IPS-NIHi7 (cell line): ENCODE measurements around the gene ARAP1.

ENCODE experiments used
- DNase-seq: peaks from one replicate; pipeline ENCODE4 v3.0.0; 2012; ENCODE audit warnings: mixed read lengths; ENCODE audit errors: extremely low spot score

The ARAP1 gene

DNA sequence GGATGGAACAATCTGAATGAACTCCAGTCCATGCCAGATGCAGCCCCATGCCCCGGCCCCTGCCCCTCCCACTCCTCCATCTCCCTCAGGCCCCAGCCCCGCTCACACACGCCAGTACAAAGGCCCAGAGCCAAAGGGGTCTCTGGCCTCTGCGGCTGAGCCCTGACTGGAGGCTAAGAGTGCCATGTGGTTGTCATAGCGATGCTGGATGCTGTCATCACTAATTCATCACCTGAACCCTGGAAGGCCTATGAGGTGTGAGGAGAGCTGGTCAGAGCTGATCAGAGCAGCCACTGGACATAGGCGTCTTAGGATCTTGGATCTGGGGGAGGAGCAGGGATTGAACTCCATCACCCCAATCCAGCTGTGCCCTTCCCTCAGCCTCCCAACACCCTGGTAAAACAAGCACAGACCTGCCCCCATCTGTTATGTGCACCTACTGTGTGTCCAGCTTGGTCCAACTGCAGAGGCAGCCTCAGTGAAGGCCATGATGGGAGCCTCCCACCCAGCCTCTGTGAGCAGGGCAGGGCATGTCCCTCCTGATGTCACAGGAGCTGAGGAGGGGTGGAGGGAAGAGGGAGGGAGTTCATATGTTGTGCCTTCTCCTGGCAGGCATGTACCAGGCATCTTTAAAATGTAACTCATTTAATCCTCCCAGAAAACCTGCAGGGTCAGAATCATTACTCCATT, 94.7 kb downstream of the ARAP1 start:
- no peak for DNase-seq

- no peak for DNase-seq
These were observed 96.2 kb downstream of the ARAP1 start for GRCh38 chr11:72655896-72656464.

DNA sequence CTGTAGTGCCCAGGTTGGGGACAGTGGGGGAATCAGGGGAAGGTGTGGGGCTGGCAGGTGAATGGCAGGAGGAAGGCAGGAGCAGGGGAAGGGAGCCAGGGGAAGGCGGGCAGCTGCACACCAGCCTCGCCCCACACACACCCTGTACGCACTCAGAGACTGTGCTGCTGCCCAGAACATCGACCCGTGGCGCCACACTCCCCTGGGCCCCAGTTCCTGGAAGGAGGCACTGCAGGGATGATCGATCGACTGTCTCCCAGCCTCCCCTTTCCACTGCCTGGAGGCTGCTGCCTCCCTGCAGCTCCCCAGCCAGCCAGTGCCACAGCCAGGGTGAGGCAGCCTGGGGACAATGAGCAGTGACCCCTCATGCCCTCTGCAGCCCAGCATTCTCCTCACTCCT, 97.2 kb downstream of the ARAP1 start:
- DNase-seq, result no peak

DNA sequence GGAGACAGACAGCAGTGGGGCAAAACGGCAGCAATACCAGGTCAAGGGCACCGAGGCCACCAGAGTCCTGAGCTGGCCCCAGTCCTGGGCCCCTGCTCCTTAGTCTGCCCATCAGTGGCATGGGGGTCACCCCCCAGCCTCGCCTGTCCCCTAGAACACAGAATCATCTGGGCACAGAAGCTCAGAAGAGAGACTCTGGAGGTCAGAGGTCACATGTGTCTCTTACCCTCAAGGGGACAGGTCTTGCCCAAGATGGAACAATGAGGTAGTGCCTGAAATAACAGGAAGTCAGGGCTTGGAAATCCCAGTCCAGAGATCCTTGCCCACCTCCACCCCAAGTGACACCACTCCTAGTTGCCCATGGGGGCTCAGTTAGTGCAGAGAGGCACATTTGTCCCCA, 98.6 kb downstream of the ARAP1 start:
- no peak for DNase-seq

DNA sequence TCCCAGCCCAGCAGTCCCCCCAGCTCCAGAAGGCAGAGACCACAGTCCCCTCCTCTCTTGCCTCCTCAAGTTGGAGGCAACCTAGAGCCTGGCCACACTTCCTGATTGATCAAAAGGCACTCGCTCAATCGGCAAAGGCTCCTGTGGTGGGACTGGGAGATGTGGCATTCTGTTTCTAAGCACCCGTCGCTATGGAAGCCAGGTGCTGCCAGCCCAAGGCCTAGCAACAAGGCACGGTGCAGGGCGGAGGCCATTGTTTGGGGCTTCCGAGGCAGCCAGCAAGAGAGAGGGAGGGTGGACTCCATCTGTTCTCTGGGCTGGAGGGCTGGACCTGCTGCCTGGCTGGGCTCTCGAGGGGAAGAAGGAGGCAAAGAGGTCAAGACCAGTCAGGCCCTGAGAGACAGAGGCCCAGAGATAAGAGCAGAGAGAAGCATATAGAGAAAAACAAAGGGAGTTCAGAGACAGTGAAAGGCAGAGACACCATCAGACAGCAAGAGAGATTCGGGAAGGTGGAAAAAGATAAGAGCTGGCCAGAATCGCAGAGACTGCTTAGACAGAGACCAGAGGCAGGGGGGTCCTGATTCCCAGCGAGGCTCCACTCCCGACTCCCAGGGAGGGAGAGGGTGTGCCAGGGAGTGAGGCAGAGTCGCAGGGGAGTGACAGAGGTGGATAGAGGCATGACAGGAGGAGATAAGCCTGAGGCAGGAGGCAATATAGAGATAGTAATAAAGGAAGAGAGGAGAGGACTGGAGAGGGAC, 99.2 kb downstream of the ARAP1 start:
- peak; percentile 79 for DNase-seq

- no peak for DNase-seq
These were observed 100.1 kb downstream of the ARAP1 start for GRCh38 chr11:72652133-72652532.

- DNase-seq, result no peak
These were observed 102.8 kb downstream of the ARAP1 start for GRCh38 chr11:72649215-72649976.

GRCh38 chr11:72648384-72649136, 103.6 kb downstream of the ARAP1 start:
- DNase-seq, result no peak

- no peak for DNase-seq
These were observed 104.3 kb downstream of the ARAP1 start for GRCh38 chr11:72647882-72648281.

GRCh38 chr11:72646472-72646871, 105.7 kb downstream of the ARAP1 start:
- no peak for DNase-seq

DNA sequence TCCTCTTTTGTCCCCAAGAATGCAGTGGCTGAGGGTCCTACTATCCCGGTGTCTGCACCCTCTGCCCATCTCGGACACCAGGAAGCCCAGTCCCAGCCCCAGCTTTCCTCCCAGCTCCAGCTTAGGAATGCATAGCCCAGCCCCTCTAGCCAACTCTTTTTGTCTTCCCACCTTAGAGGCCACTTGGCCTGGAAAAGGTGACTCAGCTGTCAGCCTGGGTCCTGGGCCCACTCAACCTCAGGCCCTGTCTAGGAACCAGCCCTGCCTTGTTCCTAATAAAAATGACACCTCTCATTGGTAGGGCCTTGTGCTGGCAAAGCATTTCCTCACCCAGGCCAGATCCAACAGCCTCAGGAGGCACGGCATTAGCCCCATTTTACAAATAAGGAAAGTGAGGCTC, 106.2 kb downstream of the ARAP1 start:
- no peak for DNase-seq

DNA sequence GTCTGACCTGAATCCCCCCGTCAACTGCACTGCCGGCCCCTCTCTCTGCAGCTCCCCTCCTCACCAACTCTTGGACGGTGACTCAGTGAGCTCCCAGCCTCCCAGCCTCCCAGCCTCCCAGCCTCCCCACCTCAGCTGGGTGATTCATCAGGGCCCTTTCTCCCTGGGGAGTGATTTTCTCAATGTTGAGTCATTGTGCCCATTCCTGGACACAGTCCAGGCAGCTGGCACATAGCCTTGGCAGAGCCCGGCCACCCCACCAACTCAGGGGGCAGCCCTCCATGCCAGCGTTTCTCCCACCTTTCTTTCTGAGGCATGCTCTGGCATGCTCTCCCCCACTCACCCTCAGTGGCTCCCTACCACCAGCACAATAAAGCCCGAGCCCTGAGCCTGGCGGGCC, 108.7 kb downstream of the ARAP1 start:
- DNase-seq, result no peak

DNA sequence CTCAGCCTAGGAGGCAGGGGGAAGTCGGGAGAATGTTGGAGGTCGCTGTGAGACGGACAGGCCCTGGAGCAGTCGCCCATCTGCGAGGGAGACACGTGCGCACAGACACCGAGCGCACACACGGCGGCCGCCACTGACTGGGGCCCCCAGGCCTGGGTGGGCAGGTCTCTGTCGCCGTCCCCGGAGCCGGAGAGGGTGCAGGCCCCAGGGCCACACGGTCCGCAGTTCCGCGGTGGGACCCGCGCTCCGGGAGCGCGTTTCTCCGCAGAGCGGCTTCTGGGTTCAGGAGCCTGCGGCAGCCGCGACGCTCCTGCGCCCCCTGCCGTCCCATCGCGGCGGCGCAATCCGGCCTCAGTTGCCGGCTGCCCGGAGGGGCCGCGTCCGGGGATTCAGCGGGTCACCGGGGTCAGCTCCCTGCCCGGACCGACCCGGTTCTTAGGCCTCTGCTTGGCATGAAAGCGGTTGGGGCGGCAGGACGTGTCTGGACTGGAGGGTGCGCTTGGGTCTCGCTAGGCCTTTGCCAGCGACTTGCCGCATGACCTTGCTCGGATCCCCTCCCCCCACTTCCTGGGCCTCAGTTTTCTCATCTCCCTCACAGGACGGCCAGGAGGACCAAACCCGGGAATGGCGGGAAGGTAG, 109.2 kb downstream of the ARAP1 start:
- peak; percentile 89 for DNase-seq

- DNase-seq, result peak; percentile 83
These were observed 109.9 kb downstream of the ARAP1 start for GRCh38 chr11:72642043-72642883.

DNA sequence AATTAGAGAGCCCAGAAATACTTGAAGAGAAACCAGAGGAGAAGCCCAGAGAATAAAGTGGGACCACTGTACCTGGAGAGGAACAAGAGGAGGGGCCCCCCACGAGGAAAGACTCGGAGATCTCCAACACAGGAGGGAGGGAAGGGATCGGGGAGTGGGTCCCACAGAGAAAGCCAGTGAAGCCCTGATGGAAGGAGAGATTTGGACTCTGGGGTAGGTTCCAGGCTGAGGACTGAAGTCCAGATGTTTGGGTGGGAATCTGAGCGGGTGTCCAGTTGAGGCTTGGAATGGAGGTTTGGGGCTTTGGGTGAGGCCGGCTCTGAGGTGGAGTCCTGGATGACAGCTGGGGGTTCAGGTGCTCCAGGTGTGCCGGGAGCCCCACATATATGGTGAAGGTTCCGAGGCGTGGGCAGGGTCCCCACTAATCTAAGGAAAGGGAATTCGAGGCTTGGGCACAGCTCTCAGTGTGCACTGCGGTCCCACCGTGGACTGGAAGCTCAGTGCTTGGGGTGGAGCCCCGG, 110.6 kb downstream of the ARAP1 start:
- DNase-seq, result no peak

- no peak for DNase-seq
These were observed 112.5 kb downstream of the ARAP1 start for GRCh38 chr11:72639502-72640375.

GRCh38 chr11:72637926-72638325, 114.3 kb downstream of the ARAP1 start:
- no peak for DNase-seq

DNA sequence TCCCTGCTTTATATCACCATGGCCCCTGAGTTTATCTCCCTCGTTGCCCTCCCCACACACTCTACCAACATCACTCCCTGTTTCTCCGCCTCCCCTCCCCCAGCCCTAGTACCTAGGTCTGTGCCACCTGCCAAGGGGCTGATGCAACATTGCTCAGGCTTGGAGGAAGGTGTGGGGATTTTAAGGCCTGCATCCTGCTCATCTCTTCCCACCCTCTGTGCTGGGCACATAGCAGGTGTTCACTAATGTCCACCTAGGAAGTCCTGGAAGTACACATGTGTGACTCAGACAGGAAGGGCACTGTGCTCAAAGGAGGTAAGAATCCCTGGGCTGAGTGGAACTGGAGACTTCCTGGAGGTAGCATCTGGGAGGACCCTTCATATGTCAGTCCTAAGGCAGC, 115.0 kb downstream of the ARAP1 start:
- no peak for DNase-seq

DNA sequence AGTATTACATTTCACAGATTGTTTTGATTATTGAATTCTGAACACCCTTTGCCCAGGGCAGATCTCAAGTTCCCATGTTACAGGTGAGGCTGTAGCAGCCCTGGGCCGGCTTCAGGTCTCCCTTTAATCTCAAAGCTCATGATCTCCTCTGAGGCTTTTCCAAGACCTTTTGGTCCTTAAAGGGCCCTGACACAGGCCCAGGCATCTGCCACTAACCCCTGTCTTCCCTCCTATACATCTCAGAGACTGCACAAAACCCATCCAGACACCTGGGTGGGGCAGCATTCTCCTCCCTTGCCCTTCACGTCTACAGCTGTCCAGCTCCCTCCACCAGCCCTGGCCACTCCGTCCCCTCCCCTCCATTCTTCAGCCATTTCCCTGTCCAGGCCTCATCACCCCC, 115.8 kb downstream of the ARAP1 start:
- no peak for DNase-seq
